ENCODE data around the gene GLRB. TPM values are rescaled to one million over a fixed set of nuclear protein-coding genes. Genes with fewer than 3 reads are reported as not detected.
A peak's percentile ranks its signal among the peaks of the same experiment; 100 is the strongest.

Gene GLRB
- total RNA-seq = 2.6 and 3.1 TPM in 2 replicates

- no peak for DNase-seq (ENCODE audit: low read depth)
- peak within 1 kb of the TSS; percentile 61 for H3K4me3 ChIP-seq (ENCODE audit: low read depth, low read length)
- H3K36me3 ChIP-seq (ENCODE audit: control insufficient read depth, insufficient read depth, low read length) = no peaks in the 10 kb centered on the region
- FAIRE-seq = no peak
- TF ChIP-seq CTCF (IDR thresholded peaks at IDR 0.05; ENCODE audit: insufficient read depth, low read length, severe bottlenecking) = no peak
- no peaks in the 10 kb centered on the region for H3K27me3 ChIP-seq (ENCODE audit: control insufficient read depth, insufficient read depth, low read length)
Measured at GRCh38 chr4:157075811-157076577, at the start of gene GLRB. GLRB (plus strand) TSS chr4:157076150; CDS start chr4:157078025, 1,875 bp downstream.

GRCh38 chr4:157035471-157035870 is 40.5 kb upstream of the GLRB start:
- Histone ChIP-seq H3K27me3 (ENCODE audit: control insufficient read depth, insufficient read depth, low read length) (no peaks in the 10 kb centered on the region), H3K36me3 (ENCODE audit: control insufficient read depth, insufficient read depth, low read length) (no peaks in the 10 kb centered on the region), H3K4me3 (ENCODE audit: low read depth, low read length) (no peak overlapping the region)
- TF ChIP-seq CTCF (IDR thresholded peaks at IDR 0.05; ENCODE audit: insufficient read depth, low read length, severe bottlenecking) = no peak
- FAIRE-seq = no peak
- DNase-seq (ENCODE audit: low read depth) = no peak

DNA sequence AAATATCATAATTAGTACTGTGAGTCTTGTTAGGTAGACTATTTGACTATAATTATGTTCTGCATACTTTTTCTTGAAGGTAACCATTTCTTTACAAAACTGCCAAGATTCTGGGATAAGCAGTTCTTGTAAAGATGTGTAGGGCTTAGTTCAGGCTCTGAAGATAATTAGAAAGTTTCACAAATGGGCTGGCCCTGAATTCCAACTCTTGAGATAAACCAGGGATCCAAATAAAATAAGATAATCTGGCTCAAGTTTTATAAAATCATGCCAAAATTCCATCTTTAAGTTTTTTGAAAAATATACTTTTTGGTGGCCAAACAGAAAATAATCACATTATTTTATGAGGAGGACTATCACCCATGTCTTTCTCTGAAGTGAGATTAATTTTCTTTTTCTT is 35.5 kb upstream of the GLRB start:
- no peak for TF ChIP-seq CTCF (IDR thresholded peaks at IDR 0.05; ENCODE audit: insufficient read depth, low read length, severe bottlenecking)
- FAIRE-seq (no peak), DNase-seq (ENCODE audit: low read depth) (no peak)
- H3K36me3 ChIP-seq (ENCODE audit: control insufficient read depth, insufficient read depth, low read length) = no peaks in the 10 kb centered on the region
- H3K27me3 ChIP-seq (ENCODE audit: control insufficient read depth, insufficient read depth, low read length) = no peaks in the 10 kb centered on the region
- no peak overlapping the region for H3K4me3 ChIP-seq (ENCODE audit: low read depth, low read length)

DNA sequence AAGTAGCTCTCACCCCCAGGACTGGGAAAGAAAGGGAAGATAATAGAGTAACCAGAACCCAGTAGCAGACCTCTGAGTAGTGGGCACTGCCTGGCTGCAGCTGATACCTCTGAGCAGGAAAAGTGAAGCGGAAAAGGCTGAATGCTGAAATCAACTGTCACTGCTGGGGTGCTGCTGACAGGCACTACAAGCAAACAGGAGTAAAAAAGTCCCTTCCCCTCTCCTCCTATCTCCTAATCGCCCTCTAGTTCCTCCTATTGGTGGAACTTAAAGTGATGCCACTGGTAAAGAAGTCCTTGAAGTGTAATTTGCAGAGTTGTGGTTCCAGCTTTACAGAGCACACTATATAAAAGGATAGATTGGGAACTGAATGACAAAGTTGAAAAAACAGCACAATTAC is 32.8 kb upstream of the GLRB start:
- Histone ChIP-seq H3K36me3 (ENCODE audit: control insufficient read depth, insufficient read depth, low read length) (no peaks in the 10 kb centered on the region), H3K27me3 (ENCODE audit: control insufficient read depth, insufficient read depth, low read length) (no peaks in the 10 kb centered on the region), H3K4me3 (ENCODE audit: low read depth, low read length) (no peak overlapping the region)
- TF ChIP-seq CTCF (IDR thresholded peaks at IDR 0.05; ENCODE audit: insufficient read depth, low read length, severe bottlenecking) = peak; percentile 39
- FAIRE-seq = no peak
- peak; percentile 50 for DNase-seq (ENCODE audit: low read depth)

- peak; percentile 81 for FAIRE-seq
- DNase-seq (ENCODE audit: low read depth) = peak; percentile 69
- peak; percentile 84 for TF ChIP-seq CTCF (IDR thresholded peaks at IDR 0.05; ENCODE audit: insufficient read depth, low read length, severe bottlenecking)
- H3K27me3 ChIP-seq (ENCODE audit: control insufficient read depth, insufficient read depth, low read length) = no peaks in the 10 kb centered on the region
- H3K36me3 ChIP-seq (ENCODE audit: control insufficient read depth, insufficient read depth, low read length) = no peaks in the 10 kb centered on the region
- H3K4me3 ChIP-seq (ENCODE audit: low read depth, low read length) = no peak overlapping the region
Measured at GRCh38 chr4:157045507-157046127, 30.3 kb upstream of the GLRB start.
